ENCODE measurements around the gene DGKZ. TPM values are rescaled to one million over a fixed set of nuclear protein-coding genes. Genes with fewer than 3 reads are reported as not detected.

The DGKZ gene
- total and polyA plus RNA-seq, 3 experiments from 2014 or later: 85.8 to 87.4 (median 87.2) TPM

DNA sequence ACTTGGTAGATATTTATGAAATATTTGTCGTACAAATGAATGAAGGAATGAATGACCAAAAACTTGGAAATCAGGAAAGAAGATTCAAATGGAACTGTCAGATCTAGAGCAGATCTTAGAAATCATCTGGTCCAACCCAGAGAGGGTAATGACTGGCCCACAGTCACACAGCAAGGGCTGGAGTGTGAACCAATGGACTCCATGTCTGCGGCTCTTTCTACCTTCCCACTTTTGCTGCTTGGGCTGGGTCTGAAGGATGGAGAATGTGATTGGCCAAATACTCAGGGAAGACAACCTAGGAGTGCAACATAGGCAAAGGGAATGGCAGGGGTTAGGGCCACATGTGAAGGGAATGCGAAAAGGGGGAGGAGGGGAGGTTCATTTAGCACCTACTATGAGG, 5.8 kb upstream of the DGKZ start:
- Histone ChIP-seq H3K4me3 (ENCODE audit: low read length) (no peak overlapping the region), H3K4me1 (ENCODE audit: insufficient read depth, low read length) (peaks cover 72% of the 10 kb centered on the region), H3K9me3 (ENCODE audit: low read length) (no peaks in the 10 kb centered on the region), H3K27me3 (ENCODE audit: insufficient read depth, low read length, poor library complexity, severe bottlenecking) (no peaks in the 10 kb centered on the region), H3K36me3 (ENCODE audit: insufficient read depth, low read length) (no peaks in the 10 kb centered on the region), H3K27ac (ENCODE audit: low read depth, low read length) (no peak overlapping the region)
- no peak for DNase-seq
- H3K4me1 Mint-ChIP-seq: peaks cover 32 to 43% (median 41%) of the 10 kb centered on the region in 3 donors
- H3K27ac Mint-ChIP-seq: peak overlapping the region in 3 of 8 donors; percentile 16 to 58 (median 39)
- no peaks in the 10 kb centered on the region for H3K9me3 Mint-ChIP-seq
- no peaks in the 10 kb centered on the region for H3K36me3 Mint-ChIP-seq
- H3K27me3 Mint-ChIP-seq: peaks cover 3 to 4% of the 10 kb centered on the region in 2 donors
- CTCF ChIA-PET: interaction anchor here (10.0 to 18.1 kb wide), 2 partner anchors 11 to 26 kb away, joined by 67 to 358 read pairs; no protein-coding TSS in a partner anchor
- POLR2A ChIA-PET: no interaction called here
- H3K4me3 Mint-ChIP-seq: peak overlapping the region in 2 of 7 donors; percentile 12 to 21

DNA sequence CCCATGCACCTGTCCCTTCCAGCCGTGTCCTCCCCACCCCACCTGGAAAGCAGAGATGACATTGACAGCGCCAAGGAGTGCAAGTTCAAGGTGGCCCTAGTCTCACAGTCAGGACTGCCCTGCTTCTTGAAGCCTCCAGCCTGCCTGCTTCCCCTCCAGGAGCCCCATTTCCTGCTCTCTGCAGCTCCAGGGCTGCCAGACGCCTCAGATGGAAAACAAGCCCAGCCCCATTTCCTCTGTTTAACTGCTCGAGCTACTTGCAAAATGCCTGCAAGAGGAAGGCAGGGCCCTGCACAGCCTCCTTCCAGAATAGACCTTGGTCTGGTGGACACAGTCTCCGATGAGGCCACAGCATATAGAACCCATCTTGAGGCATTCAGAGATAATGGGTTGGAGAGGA, 5.0 kb upstream of the DGKZ start:
- no peaks in the 10 kb centered on the region for H3K9me3 Mint-ChIP-seq
- Histone ChIP-seq H3K27ac (ENCODE audit: low read depth, low read length) (no peak overlapping the region), H3K4me1 (ENCODE audit: insufficient read depth, low read length) (peaks cover 77% of the 10 kb centered on the region), H3K9me3 (ENCODE audit: low read length) (no peaks in the 10 kb centered on the region), H3K27me3 (ENCODE audit: insufficient read depth, low read length, poor library complexity, severe bottlenecking) (no peaks in the 10 kb centered on the region), H3K4me3 (ENCODE audit: low read length) (no peak overlapping the region), H3K36me3 (ENCODE audit: insufficient read depth, low read length) (no peaks in the 10 kb centered on the region)
- peaks cover 4 to 6% of the 10 kb centered on the region in 2 donors for H3K27me3 Mint-ChIP-seq
- peaks cover 0 to 1% (median 0%) of the 10 kb centered on the region in 3 donors for H3K36me3 Mint-ChIP-seq
- ChIA-PET CTCF (interaction anchor here (10.0 to 18.1 kb wide), 2 partner anchors 12 to 25 kb away, joined by 67 to 358 read pairs; no protein-coding TSS in a partner anchor), POLR2A (no interaction called here)
- peak in 1 of 5 donors; percentile 45 for DNase-seq
- peaks cover 38 to 50% (median 47%) of the 10 kb centered on the region in 3 donors for H3K4me1 Mint-ChIP-seq
- H3K4me3 Mint-ChIP-seq: peak overlapping the region in 2 of 7 donors; percentile 12 to 25
- peak overlapping the region in 3 of 8 donors; percentile 22 to 45 (median 32) for H3K27ac Mint-ChIP-seq

DNA sequence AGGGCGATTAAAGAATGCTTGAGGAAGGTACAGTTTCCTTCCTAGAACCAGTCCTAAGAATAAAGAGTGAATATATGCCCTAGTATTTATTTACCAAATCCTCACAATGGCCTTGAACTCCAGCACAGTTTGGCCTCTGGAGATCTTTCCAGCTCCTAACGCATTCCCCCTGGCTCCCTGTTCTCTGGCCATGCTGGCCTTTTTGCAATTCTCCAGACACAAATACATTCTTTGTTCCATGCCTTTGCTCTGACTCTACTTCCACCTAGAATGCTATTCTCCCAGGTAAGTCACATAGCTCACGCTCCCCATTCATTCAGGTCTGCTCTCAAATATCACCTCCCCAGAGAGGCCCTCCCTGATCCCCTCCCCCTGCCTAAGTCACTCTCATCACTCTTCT, 3.7 kb upstream of the DGKZ start:
- peak overlapping the region in 2 of 8 donors; percentile 32 to 36 for H3K27ac Mint-ChIP-seq
- no peak for DNase-seq
- CTCF ChIA-PET: interaction anchor here (1.4 to 18.1 kb wide), 4 partner anchors 9 to 30 kb away, joined by 5 to 358 read pairs (median 36); no protein-coding TSS in a partner anchor
- POLR2A ChIA-PET: no interaction called here
- peaks cover 38 to 50% (median 47%) of the 10 kb centered on the region in 3 donors for H3K4me1 Mint-ChIP-seq
- no peak overlapping the region for H3K27ac ChIP-seq (ENCODE audit: low read depth, low read length)
- H3K36me3 Mint-ChIP-seq: peaks cover 0 to 4% (median 0%) of the 10 kb centered on the region in 3 donors
- H3K9me3 Mint-ChIP-seq: no peaks in the 10 kb centered on the region
- peaks cover 66% of the 10 kb centered on the region for H3K4me1 ChIP-seq (ENCODE audit: insufficient read depth, low read length)
- H3K4me3 ChIP-seq (ENCODE audit: low read length): no peak overlapping the region
- H3K9me3 ChIP-seq (ENCODE audit: low read length): no peaks in the 10 kb centered on the region
- no peaks in the 10 kb centered on the region for H3K36me3 ChIP-seq (ENCODE audit: insufficient read depth, low read length)
- H3K27me3 Mint-ChIP-seq: peaks cover 3 to 4% of the 10 kb centered on the region in 2 donors
- peak overlapping the region in 2 of 7 donors; percentile 5 to 48 for H3K4me3 Mint-ChIP-seq
- H3K27me3 ChIP-seq (ENCODE audit: insufficient read depth, low read length, poor library complexity, severe bottlenecking): no peaks in the 10 kb centered on the region

DNA sequence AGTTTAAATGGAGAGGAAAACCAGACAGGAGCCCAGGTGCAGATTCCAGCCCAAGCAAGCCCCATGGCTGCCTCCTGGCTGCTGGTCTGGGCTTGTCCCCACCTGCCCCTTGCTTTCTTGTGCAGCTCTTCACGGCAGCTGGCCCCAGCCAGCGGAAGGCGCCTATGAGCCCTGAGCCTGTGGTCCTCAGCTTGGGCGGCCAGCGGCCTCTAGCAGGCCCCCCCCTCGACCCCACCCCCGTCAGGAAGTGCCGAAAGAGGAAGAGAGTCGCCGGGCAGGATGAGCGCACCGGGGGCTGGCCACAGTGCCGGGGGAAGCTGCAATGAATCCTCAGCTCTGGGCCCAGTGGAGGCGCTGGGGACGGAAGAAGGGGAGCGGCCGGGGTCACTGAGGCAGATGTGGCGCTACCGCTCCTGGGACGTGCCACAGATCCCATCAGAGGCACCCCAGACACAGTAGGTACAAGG, 2.1 kb upstream of the DGKZ start:
- Histone ChIP-seq H3K27me3 (ENCODE audit: insufficient read depth, low read length, poor library complexity, severe bottlenecking) (no peaks in the 10 kb centered on the region), H3K36me3 (ENCODE audit: insufficient read depth, low read length) (no peaks in the 10 kb centered on the region), H3K4me1 (ENCODE audit: insufficient read depth, low read length) (peaks cover 71% of the 10 kb centered on the region), H3K4me3 (ENCODE audit: low read length) (peak overlapping the region; percentile 76), H3K9me3 (ENCODE audit: low read length) (no peaks in the 10 kb centered on the region), H3K27ac (ENCODE audit: low read depth, low read length) (peak overlapping the region; percentile 20)
- Mint-ChIP-seq H3K4me3 (peak overlapping the region in 6 of 7 donors; percentile 70 to 96 (median 80)), H3K36me3 (peaks cover 0 to 16% (median 0%) of the 10 kb centered on the region in 3 donors), H3K9me3 (no peaks in the 10 kb centered on the region), H3K27me3 (peaks cover 0 to 3% of the 10 kb centered on the region in 2 donors), H3K4me1 (peaks cover 52 to 66% (median 61%) of the 10 kb centered on the region in 3 donors), H3K27ac (peak overlapping the region in 4 of 8 donors; percentile 32 to 85 (median 64))
- ChIA-PET POLR2A (interaction anchor here (5.6 kb wide), 1 partner anchor 14 kb away, joined by 32 read pairs; no protein-coding TSS in a partner anchor), CTCF (interaction anchor here (0.8 to 18.1 kb wide), 5 partner anchors 8 to 346 kb away, joined by 3 to 358 read pairs (median 8); no protein-coding TSS in a partner anchor)
- no peak for DNase-seq

DNA sequence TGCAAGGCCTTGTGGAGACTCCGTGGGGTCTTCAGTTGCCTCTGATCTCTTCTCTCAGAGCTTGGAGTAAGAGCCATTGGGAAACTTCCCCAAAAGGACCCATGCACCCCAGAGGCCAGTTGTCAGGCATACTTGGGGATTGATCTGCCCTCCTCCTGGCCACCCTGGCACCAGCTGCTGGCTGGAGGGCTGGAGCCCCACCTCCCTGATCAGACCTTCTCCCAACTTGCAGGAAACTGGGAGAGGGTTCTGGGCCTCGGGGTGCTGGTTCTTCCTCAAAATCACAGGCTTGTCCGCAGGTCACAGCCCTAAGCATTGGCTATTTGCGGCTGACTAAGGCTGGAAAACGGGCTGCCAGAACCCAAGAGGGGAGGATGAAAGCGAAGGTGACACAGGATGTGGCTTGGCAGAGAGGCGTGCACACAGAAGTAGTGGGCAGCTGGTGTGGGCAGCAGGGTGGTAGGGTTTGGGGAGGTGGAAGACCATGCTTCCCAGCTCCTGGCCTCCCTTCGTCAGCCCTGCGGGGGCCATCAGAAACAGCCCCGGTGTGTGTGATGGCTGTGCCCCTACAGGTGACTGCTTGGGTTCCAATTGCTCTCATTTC, 1.3 kb upstream of the DGKZ start:
- Mint-ChIP-seq H3K4me3 (peak overlapping the region; percentile 81 to 96 (median 84)), H3K9me3 (no peaks in the 10 kb centered on the region), H3K36me3 (peaks cover 0 to 16% (median 0%) of the 10 kb centered on the region in 3 donors), H3K4me1 (peaks cover 59 to 75% (median 69%) of the 10 kb centered on the region in 3 donors), H3K27me3 (peaks cover 0 to 3% of the 10 kb centered on the region in 2 donors), H3K27ac (peak overlapping the region; percentile 11 to 94 (median 81))
- POLR2A ChIA-PET: interaction anchor here (5.6 kb wide), 1 partner anchor 15 kb away, joined by 32 read pairs; no protein-coding TSS in a partner anchor
- H3K36me3 ChIP-seq (ENCODE audit: insufficient read depth, low read length): no peaks in the 10 kb centered on the region
- CTCF ChIA-PET: interaction anchor here (0.8 to 18.1 kb wide), 5 partner anchors 15 to 346 kb away, joined by 3 to 358 read pairs (median 8); no protein-coding TSS in a partner anchor
- H3K27ac ChIP-seq (ENCODE audit: low read depth, low read length): peak overlapping the region; percentile 20
- DNase-seq: peak in 3 of 5 donors; percentile 17 to 30 (median 24)
- peak overlapping the region; percentile 76 for H3K4me3 ChIP-seq (ENCODE audit: low read length)
- H3K4me1 ChIP-seq (ENCODE audit: insufficient read depth, low read length): peaks cover 79% of the 10 kb centered on the region
- no peaks in the 10 kb centered on the region for H3K27me3 ChIP-seq (ENCODE audit: insufficient read depth, low read length, poor library complexity, severe bottlenecking)
- H3K9me3 ChIP-seq (ENCODE audit: low read length): no peaks in the 10 kb centered on the region

DNA sequence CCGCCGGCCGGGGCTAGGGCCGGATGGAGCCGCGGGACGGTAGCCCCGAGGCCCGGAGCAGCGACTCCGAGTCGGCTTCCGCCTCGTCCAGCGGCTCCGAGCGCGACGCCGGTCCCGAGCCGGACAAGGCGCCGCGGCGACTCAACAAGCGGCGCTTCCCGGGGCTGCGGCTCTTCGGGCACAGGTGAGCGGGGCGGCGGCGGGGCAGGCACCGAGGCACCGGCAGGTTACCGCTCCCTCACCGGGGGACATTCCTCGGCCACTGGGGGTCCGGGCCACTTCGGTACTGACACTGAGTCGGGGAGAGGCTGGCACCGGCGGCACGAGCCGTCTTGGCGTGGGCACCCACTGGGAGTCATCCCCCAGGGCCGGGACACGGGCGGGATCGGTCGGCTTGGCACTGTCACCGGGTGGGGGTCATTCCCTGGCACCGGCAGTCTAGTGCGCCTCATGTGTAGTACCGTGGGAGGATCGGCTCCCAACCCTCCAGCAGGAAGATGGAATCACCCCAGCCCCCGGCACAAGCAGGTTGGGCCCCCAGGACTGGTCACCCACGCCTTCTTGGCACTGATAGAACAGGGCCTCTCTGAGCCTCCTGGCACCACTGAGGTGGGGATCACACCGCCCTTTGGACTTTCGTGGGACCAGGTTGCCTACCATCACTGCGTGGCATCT, 511 bp downstream of the DGKZ start:
- H3K27me3 Mint-ChIP-seq: peaks cover 0 to 3% of the 10 kb centered on the region in 2 donors
- Histone ChIP-seq H3K36me3 (ENCODE audit: insufficient read depth, low read length) (no peaks in the 10 kb centered on the region), H3K4me3 (ENCODE audit: low read length) (peak overlapping the region; percentile 95), H3K4me1 (ENCODE audit: insufficient read depth, low read length) (peaks cover 80% of the 10 kb centered on the region), H3K27ac (ENCODE audit: low read depth, low read length) (peak overlapping the region; percentile 63), H3K27me3 (ENCODE audit: insufficient read depth, low read length, poor library complexity, severe bottlenecking) (no peaks in the 10 kb centered on the region), H3K9me3 (ENCODE audit: low read length) (no peaks in the 10 kb centered on the region)
- peak in 1 of 5 donors; percentile 25 for DNase-seq
- peak overlapping the region; percentile 89 to 98 (median 96) for H3K4me3 Mint-ChIP-seq
- no peaks in the 10 kb centered on the region for H3K9me3 Mint-ChIP-seq
- ChIA-PET POLR2A (interaction anchor here (1.0 to 5.6 kb wide), 4 partner anchors 11 to 105 kb away, joined by 3 to 32 read pairs (median 5); no protein-coding TSS in a partner anchor), CTCF (interaction anchor here (0.6 to 18.1 kb wide), 9 partner anchors 10 to 213 kb away, joined by 3 to 358 read pairs (median 7); no protein-coding TSS in a partner anchor)
- H3K4me1 Mint-ChIP-seq: peaks cover 62 to 79% (median 67%) of the 10 kb centered on the region in 3 donors
- peak overlapping the region; percentile 70 to 98 (median 94) for H3K27ac Mint-ChIP-seq
- peaks cover 0 to 21% (median 0%) of the 10 kb centered on the region in 3 donors for H3K36me3 Mint-ChIP-seq

DNA sequence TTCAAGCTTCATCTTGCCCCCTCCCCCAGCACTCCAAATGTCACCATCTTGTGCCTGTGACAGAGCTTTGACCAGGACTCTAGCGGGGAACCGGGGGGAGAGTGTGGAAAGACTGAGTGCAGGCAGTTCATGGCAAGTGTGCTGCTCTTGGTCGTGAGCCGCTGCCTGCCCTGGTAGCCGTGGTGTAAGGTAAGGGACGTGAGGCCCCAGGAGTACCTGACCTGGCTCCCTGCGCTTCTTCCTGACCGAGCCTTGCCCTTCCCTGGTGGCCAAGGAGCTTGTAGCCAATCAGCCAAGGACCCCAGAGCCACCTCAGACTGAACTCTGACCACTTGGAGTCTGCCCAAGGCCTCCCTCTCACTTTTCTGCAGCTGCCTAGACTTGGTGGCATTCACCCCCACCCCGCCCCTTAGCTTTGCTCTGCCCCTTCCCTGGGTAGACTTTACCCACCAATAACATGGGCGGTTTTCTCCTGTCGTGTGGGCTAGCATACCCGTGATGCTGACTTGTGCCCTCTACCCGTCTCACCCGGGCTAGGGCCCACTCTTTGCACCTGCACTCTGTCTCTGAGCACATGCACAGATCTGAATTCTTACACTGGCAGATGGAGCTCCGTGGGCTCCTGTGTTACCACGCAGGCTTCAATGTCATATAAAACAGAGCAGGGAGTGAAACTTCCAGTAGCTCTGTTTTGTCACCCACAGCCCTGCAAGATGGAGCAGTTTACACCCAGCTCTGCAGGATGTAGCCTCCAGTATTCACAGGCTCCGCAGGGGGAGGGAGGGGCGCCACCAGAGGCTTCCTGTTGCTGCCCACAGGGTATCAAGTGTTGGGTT, 1.5 kb downstream of the DGKZ start:
- Histone ChIP-seq H3K4me1 (ENCODE audit: insufficient read depth, low read length) (peaks cover 81% of the 10 kb centered on the region), H3K9me3 (ENCODE audit: low read length) (no peaks in the 10 kb centered on the region), H3K4me3 (ENCODE audit: low read length) (peak overlapping the region; percentile 95), H3K27ac (ENCODE audit: low read depth, low read length) (peak overlapping the region; percentile 63), H3K27me3 (ENCODE audit: insufficient read depth, low read length, poor library complexity, severe bottlenecking) (no peaks in the 10 kb centered on the region), H3K36me3 (ENCODE audit: insufficient read depth, low read length) (no peaks in the 10 kb centered on the region)
- DNase-seq: peak; percentile 45 to 79 (median 69)
- H3K27me3 Mint-ChIP-seq: peaks cover 0 to 3% of the 10 kb centered on the region in 2 donors
- H3K4me3 Mint-ChIP-seq: peak overlapping the region; percentile 89 to 98 (median 96)
- H3K36me3 Mint-ChIP-seq: peaks cover 0 to 27% (median 0%) of the 10 kb centered on the region in 3 donors
- H3K9me3 Mint-ChIP-seq: no peaks in the 10 kb centered on the region
- peak overlapping the region; percentile 70 to 98 (median 94) for H3K27ac Mint-ChIP-seq
- ChIA-PET POLR2A (interaction anchor here (0.6 to 5.6 kb wide), 8 partner anchors 10 to 111 kb away, joined by 3 to 32 read pairs (median 4); partner anchors contain the start of gene MDK), CTCF (interaction anchor here (0.7 to 18.1 kb wide), 10 partner anchors 9 to 1306 kb away, joined by 3 to 358 read pairs (median 5); no protein-coding TSS in a partner anchor)
- peaks cover 70 to 83% (median 74%) of the 10 kb centered on the region in 3 donors for H3K4me1 Mint-ChIP-seq
